ENCODE results near the gene TMEM132D.
"Not testable (repeated sequence)": the region's sequence is repeated elsewhere in the genome, so short reads cannot be mapped to it uniquely, and the experiment has no call there.

Gene TMEM132D

GRCh38 chr12:129544716-129545115 lies 359.1 kb downstream of the TMEM132D start:
- peaks cover 2% of the 10 kb centered on the region for H3K27me3 Mint-ChIP-seq
- H3K4me3 Mint-ChIP-seq: no peak overlapping the region
- H3K27ac Mint-ChIP-seq: no peak overlapping the region
- no peaks in the 10 kb centered on the region for H3K4me1 Mint-ChIP-seq
- H3K9me3 Mint-ChIP-seq: peaks cover 9% of the 10 kb centered on the region
- ATAC-seq (ENCODE audit: low read depth) (no peak), DNase-seq (ENCODE audit: low spot score in 2 of 2) (no peak)
- no peaks in the 10 kb centered on the region for H3K36me3 Mint-ChIP-seq

GRCh38 chr12:129540954-129541353 lies 362.9 kb downstream of the TMEM132D start:
- Mint-ChIP-seq H3K9me3 (peaks cover 10% of the 10 kb centered on the region), H3K27ac (no peak overlapping the region), H3K27me3 (peaks cover 2% of the 10 kb centered on the region), H3K4me1 (no peaks in the 10 kb centered on the region), H3K36me3 (no peaks in the 10 kb centered on the region), H3K4me3 (no peak overlapping the region)
- no peak for DNase-seq (ENCODE audit: low spot score in 2 of 2)
- ATAC-seq (ENCODE audit: low read depth): no peak

GRCh38 chr12:129540249-129540648 lies 363.6 kb downstream of the TMEM132D start:
- H3K27ac Mint-ChIP-seq: no peak overlapping the region
- H3K27me3 Mint-ChIP-seq: peaks cover 2% of the 10 kb centered on the region
- no peaks in the 10 kb centered on the region for H3K4me1 Mint-ChIP-seq
- no peak for DNase-seq (ENCODE audit: low spot score in 2 of 2)
- no peaks in the 10 kb centered on the region for H3K36me3 Mint-ChIP-seq
- H3K9me3 Mint-ChIP-seq: peaks cover 9% of the 10 kb centered on the region
- no peak overlapping the region for H3K4me3 Mint-ChIP-seq
- no peak for ATAC-seq (ENCODE audit: low read depth)

DNA sequence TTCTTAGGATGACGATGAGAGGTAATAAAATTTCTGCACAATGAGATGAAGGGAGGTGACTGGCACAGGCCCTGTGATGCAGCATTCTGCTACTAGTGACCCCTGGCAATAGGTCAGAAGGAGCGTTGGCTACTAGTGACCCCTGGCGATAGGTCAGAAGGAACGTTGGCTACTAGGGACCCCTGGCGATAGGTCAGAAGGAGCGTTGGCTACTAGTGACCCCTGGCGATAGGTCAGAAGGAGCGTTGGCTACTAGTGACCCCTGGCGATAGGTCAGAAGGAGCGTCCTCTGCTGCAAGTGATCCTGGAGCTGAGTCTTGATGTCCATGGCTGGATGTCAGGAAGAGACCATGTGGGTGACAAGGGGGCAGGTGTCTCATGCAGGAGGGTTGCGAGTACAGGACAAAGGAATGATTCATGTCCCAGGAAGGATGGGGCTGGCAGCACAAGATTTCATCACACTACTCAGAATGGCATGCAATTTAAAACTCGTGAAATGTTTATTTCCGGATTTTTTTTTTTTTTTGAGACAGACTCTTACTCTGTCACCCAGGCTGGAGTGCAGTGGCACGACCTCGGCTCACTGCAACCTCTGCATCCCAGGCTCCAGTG lies 365.0 kb downstream of the TMEM132D start:
- not testable (repeated sequence) for H3K9me3 Mint-ChIP-seq; DNase-seq (ENCODE audit: low spot score in 2 of 2); H3K4me3 Mint-ChIP-seq; H3K4me1 Mint-ChIP-seq; H3K27me3 Mint-ChIP-seq; H3K27ac Mint-ChIP-seq; ATAC-seq (ENCODE audit: low read depth); H3K36me3 Mint-ChIP-seq

GRCh38 chr12:129538137-129538536 lies 365.7 kb downstream of the TMEM132D start:
- Mint-ChIP-seq H3K4me3 (no peak overlapping the region), H3K27ac (no peak overlapping the region), H3K27me3 (peaks cover 2% of the 10 kb centered on the region), H3K9me3 (peaks cover 9% of the 10 kb centered on the region), H3K4me1 (no peaks in the 10 kb centered on the region), H3K36me3 (no peaks in the 10 kb centered on the region)
- no peak for DNase-seq (ENCODE audit: low spot score in 2 of 2)
- no peak for ATAC-seq (ENCODE audit: low read depth)

DNA sequence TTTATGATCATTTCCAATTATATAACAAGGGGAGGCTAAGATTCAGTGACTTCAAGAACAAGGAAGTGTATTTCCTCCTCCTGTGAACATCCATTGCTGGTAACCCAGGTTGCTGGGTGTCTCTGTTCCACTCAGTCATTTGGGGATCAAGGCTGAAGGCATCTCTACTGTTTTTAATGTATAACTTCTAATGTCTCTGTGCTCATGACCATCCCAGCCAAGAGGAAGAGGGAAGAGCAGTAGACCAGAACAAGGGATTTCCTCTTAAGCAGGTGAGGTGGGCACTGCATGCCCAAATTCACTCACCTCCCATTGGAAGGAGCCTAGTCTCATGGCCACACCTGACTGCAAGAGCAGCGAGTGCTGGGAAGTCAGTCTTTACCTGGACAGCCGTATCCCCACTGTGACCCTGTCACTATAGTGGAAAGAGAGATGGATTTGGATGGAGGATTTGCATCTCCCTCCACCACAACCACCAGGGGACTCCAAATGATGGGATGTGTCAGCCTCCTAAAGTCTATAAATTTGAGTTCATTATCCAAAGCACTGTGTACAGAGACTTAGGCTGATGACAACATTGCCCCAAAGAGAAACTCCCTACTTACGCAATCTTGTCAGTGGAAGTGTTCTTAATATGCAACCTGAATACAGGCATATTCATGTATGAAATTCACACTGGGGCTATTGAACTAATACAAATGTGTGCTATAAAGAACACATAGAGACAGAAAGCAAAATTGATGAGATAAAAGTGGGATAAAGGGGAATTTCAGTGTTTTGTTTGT lies 368.7 kb downstream of the TMEM132D start:
- no peak for ATAC-seq (ENCODE audit: low read depth)
- Mint-ChIP-seq H3K9me3 (peaks cover 10% of the 10 kb centered on the region), H3K4me3 (no peak overlapping the region), H3K27ac (no peak overlapping the region), H3K27me3 (no peaks in the 10 kb centered on the region), H3K4me1 (no peaks in the 10 kb centered on the region), H3K36me3 (no peaks in the 10 kb centered on the region)
- DNase-seq (ENCODE audit: low spot score in 2 of 2): no peak

DNA sequence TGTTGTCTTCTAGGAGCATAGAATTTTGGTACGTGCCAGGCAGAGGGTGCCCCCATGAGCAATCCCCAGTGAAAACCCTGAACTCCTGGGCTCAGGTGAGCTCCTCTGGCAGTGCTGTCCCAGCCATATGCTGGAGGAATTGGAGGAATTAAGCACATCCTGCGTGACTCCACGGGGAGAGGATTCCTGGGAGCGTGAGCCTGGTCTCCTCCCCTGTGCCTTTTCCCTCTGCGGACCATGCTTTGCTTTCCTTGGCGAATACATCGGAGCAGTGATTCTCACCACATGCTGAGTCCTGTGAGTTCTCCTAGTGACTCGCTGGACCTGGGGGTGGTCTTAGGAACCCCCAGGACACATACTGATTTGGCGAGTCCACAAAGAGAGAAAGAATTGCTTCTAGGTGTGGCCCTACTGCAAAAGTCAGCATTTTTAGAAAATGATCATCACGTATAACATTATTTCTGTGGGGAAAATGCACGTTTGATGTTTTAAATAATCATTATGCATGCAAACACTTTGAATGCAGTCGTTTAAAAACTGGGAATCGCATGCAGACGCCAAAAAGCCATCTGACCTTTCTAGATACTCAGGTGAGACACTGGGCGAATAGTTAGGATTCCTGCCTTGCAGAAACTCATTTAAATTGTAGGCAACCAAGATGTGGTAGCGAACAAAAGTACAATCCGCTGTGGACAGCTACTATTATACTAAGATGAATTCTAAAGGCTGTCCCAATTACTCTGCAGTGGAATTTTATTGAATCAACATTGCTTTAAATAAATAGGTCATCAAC lies 370.9 kb downstream of the TMEM132D start:
- Mint-ChIP-seq H3K36me3 (no peaks in the 10 kb centered on the region), H3K4me1 (no peaks in the 10 kb centered on the region), H3K4me3 (no peak overlapping the region), H3K27me3 (no peaks in the 10 kb centered on the region), H3K27ac (no peak overlapping the region), H3K9me3 (peaks cover 6% of the 10 kb centered on the region)
- DNase-seq (ENCODE audit: low spot score in 2 of 2) (no peak), ATAC-seq (ENCODE audit: low read depth) (no peak)

GRCh38 chr12:129532082-129532481 lies 371.7 kb downstream of the TMEM132D start:
- ATAC-seq (ENCODE audit: low read depth): no peak
- H3K4me3 Mint-ChIP-seq: no peak overlapping the region
- H3K9me3 Mint-ChIP-seq: peaks cover 6% of the 10 kb centered on the region

GRCh38 chr12:129530984-129531383 lies 372.8 kb downstream of the TMEM132D start:
- H3K36me3 Mint-ChIP-seq: no peaks in the 10 kb centered on the region
- no peak overlapping the region for H3K4me3 Mint-ChIP-seq
- H3K27ac Mint-ChIP-seq: no peak overlapping the region
- H3K27me3 Mint-ChIP-seq: no peaks in the 10 kb centered on the region
- DNase-seq (ENCODE audit: low spot score in 2 of 2) (no peak), ATAC-seq (ENCODE audit: low read depth) (no peak)
- no peaks in the 10 kb centered on the region for H3K4me1 Mint-ChIP-seq
- H3K9me3 Mint-ChIP-seq: peaks cover 6% of the 10 kb centered on the region

More at GRCh38 chr12:129532082-129532481, 371.7 kb downstream of the TMEM132D start:
- no peaks in the 10 kb centered on the region for H3K36me3 Mint-ChIP-seq
- no peak overlapping the region for H3K27ac Mint-ChIP-seq
- DNase-seq (ENCODE audit: low spot score in 2 of 2): no peak
- no peaks in the 10 kb centered on the region for H3K27me3 Mint-ChIP-seq
- H3K4me1 Mint-ChIP-seq: no peaks in the 10 kb centered on the region

GRCh38 chr12:129530517-129530916 lies 373.3 kb downstream of the TMEM132D start:
- Mint-ChIP-seq H3K36me3 (no peaks in the 10 kb centered on the region), H3K27me3 (no peaks in the 10 kb centered on the region), H3K9me3 (peaks cover 4% of the 10 kb centered on the region), H3K4me3 (no peak overlapping the region), H3K27ac (no peak overlapping the region), H3K4me1 (no peaks in the 10 kb centered on the region)
- no peak for ATAC-seq (ENCODE audit: low read depth)
- DNase-seq (ENCODE audit: low spot score in 2 of 2): no peak

DNA sequence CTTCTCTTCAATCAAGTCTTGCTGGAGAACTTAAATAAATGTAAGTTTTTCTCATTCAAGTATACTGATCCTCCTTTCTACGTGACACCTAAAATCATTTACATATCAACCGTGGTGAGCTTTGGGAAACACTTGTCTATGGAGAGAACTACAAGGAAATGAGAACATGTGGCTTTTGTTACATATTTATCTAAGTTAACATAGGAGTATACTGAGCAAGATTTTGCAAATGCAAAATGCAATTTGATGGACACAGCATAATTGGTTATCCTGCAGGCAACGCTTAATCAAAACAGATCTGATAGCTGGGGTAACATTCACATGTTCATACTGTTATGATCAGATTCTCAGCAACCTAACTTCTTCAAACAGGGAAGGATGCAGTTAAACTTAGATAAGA lies 376.3 kb downstream of the TMEM132D start:
- Mint-ChIP-seq H3K4me1 (no peaks in the 10 kb centered on the region), H3K9me3 (peaks cover 3% of the 10 kb centered on the region), H3K4me3 (no peak overlapping the region), H3K27ac (no peak overlapping the region), H3K27me3 (no peaks in the 10 kb centered on the region), H3K36me3 (no peaks in the 10 kb centered on the region)
- DNase-seq (ENCODE audit: low spot score in 2 of 2) (no peak), ATAC-seq (ENCODE audit: low read depth) (no peak)

DNA sequence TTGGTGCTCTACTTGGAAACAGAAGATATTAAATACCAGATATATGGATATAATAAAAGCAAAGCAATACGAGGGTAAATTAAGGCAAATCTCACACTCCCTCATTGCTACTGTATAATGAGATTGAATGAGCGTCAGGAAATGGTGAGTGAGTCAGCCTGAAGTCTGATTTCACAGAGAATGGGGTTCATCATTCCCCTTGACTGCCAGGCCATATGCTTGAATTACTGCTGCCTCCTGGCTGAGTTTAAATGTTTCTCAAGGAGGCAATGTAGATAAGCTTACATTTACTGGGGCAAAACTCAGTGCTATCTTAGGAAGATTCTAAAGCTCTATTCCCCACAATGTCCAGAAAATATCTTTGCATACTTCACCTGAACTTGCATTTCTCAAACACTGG lies 380.2 kb downstream of the TMEM132D start:
- Mint-ChIP-seq H3K27me3 (no peaks in the 10 kb centered on the region), H3K4me1 (no peaks in the 10 kb centered on the region), H3K27ac (no peak overlapping the region), H3K36me3 (no peaks in the 10 kb centered on the region), H3K9me3 (no peaks in the 10 kb centered on the region), H3K4me3 (no peak overlapping the region)
- no peak for DNase-seq (ENCODE audit: low spot score in 2 of 2)
- no peak for ATAC-seq (ENCODE audit: low read depth)

GRCh38 chr12:129520739-129521138 lies 383.1 kb downstream of the TMEM132D start:
- H3K9me3 Mint-ChIP-seq: peaks cover 8% of the 10 kb centered on the region
- DNase-seq (ENCODE audit: low spot score in 2 of 2) (no peak), ATAC-seq (ENCODE audit: low read depth) (no peak)
- H3K36me3 Mint-ChIP-seq: no peaks in the 10 kb centered on the region
- no peak overlapping the region for H3K27ac Mint-ChIP-seq
- no peak overlapping the region for H3K4me3 Mint-ChIP-seq
- H3K27me3 Mint-ChIP-seq: no peaks in the 10 kb centered on the region
- no peaks in the 10 kb centered on the region for H3K4me1 Mint-ChIP-seq

DNA sequence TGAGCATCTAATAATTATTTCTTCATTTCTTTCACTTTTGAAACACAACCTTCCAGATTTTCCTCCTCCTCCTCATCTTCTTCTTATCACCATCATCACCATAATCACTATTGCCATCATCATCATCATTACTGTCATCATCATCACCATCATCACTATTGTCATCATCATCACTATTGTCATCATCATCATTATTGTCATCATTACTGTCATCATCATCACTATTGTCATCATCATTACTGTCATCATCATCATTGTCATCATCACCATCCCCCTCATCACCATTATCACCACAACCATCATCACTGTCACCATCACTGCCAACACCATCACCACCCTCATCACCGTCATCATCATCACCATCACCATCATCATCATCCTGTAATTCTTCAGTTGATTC lies 400.0 kb downstream of the TMEM132D start:
- H3K36me3 Mint-ChIP-seq: no peaks in the 10 kb centered on the region
- no peaks in the 10 kb centered on the region for H3K9me3 Mint-ChIP-seq
- H3K4me3 Mint-ChIP-seq: no peak overlapping the region
- DNase-seq (ENCODE audit: low spot score in 2 of 2) (no peak), ATAC-seq (ENCODE audit: low read depth) (no peak)
- no peaks in the 10 kb centered on the region for H3K4me1 Mint-ChIP-seq
- no peak overlapping the region for H3K27ac Mint-ChIP-seq
- H3K27me3 Mint-ChIP-seq: no peaks in the 10 kb centered on the region

Data from memory B cell (primary cell).